Panc1 (cell line): ENCODE measurements around the gene IFRD1. TPM values are rescaled to one million over a fixed set of nuclear protein-coding genes. Genes with fewer than 3 reads are reported as not detected.
"Not testable (repeated sequence)": the region's sequence is repeated elsewhere in the genome, so short reads cannot be mapped to it uniquely, and the experiment has no call there.

Source experiments
- ATAC-seq: fragments of 200-7000 bp; cut with Tn5 transposase; 2 replicates; pipeline ENCODE4 v1.9.1; 2020; ENCODE audit warnings: mild to moderate bottlenecking, moderate library complexity
- BruUV-seq: library from RNA; stranded (reverse); fragments of 400-500 nt; replicated peaks from 2 replicates; lab custom pipeline; 2021; lab: Mats Ljungman, UMichigan
- CTCF ChIA-PET: fragments of 300-600 bp; sonication (Branson Sonifier 250); formaldehyde crosslinking; loops from one replicate; lab custom pipeline; 2022; ENCODE audit warnings: antibody characterized with exemption; lab: Charles Lee
- POLR2A ChIA-PET: fragments of 300-600 bp; sonication (Branson Sonifier 250); formaldehyde crosslinking; loops from one replicate; lab custom pipeline; 2022; ENCODE audit warnings: antibody characterized with exemption; lab: Charles Lee
- DNase-seq: peaks from one replicate; pipeline ENCODE4 v3.0.0-alpha.2; 2010; ENCODE audit warnings: low read depth, low spot score
- H3K27ac ChIP-seq: 2 replicates; pipeline ENCODE4 v1.5.1; 2011; ENCODE audit warnings: mild to moderate bottlenecking, low read length, inconsistent platforms
- H3K27me3 ChIP-seq: fragments of 200-500 bp; sonication (Bioruptor generic); 2 replicates; pipeline ENCODE4 v1.6.0; 2014; ENCODE audit warnings: low read length, inconsistent platforms; ENCODE audit not compliant: control insufficient read depth, insufficient read depth
- H3K36me3 ChIP-seq: fragments of 200-500 bp; sonication (Bioruptor generic); 2 replicates; pipeline ENCODE4 v1.5.1; 2014; ENCODE audit warnings: inconsistent platforms, mild to moderate bottlenecking, low read length, moderate library complexity; ENCODE audit not compliant: control insufficient read depth, insufficient read depth
- H3K4me1 ChIP-seq: 2 replicates; pipeline ENCODE4 v1.5.1; 2011; ENCODE audit warnings: inconsistent platforms, mild to moderate bottlenecking, low read length, moderate library complexity; ENCODE audit not compliant: control insufficient read depth, insufficient read depth
- H3K4me3 ChIP-seq, 2 experiments: 2 replicates each; pipeline ENCODE4 v1.5.1; 2011 to 2012; ENCODE audit warnings: low read depth in 2 of 2, low read length in 2 of 2, mild to moderate bottlenecking in 2 of 2, inconsistent platforms in 1 of 2, moderate library complexity in 1 of 2
- H3K9me3 ChIP-seq: fragments of 200-500 bp; sonication (Bioruptor generic); 2 replicates; pipeline ENCODE4 v1.5.1; 2014; ENCODE audit warnings: low read depth, mild to moderate bottlenecking, inconsistent platforms, low read length, moderate library complexity; ENCODE audit not compliant: control insufficient read depth, insufficient read depth
- POLR2AphosphoS5 ChIP-seq: IDR thresholded peaks from 2 replicates; pipeline ENCODE4 v1.6.1; 2012; ENCODE audit warnings: mild to moderate bottlenecking, low read depth, low read length, moderate library complexity
- SIN3A ChIP-seq: IDR thresholded peaks from 2 replicates; pipeline ENCODE4 v1.6.1; 2012; ENCODE audit warnings: low read depth, mild to moderate bottlenecking, low read length, moderate library complexity, borderline replicate concordance; ENCODE audit not compliant: insufficient read depth
- TCF7L2 ChIP-seq: IDR thresholded peaks from 2 replicates; pipeline ENCODE4 v1.6.1; 2011; ENCODE audit warnings: mild to moderate bottlenecking, low read depth, low read length, inconsistent platforms
- in situ Hi-C: cut with HindIII; loops from 2 replicates; pipeline ENCODE4 v1.10.0; 2016; ENCODE audit warnings: low sequenced_read_pairs, low pct_unique_long_range_greater_than_20kb
- intact Hi-C: fragments of 100-400 bp; cut with micrococcal nuclease; formaldehyde crosslinking; loops from one replicate; pipeline ENCODE4 v1.10.0; 2022; ENCODE audit not compliant: unreplicated experiment
- total RNA-seq: library from RNA; stranded (reverse); gene quantifications from one replicate; pipeline ENCODE4 v1.2.1, GENCODE V29; 2021; ENCODE audit not compliant: unreplicated experiment
- TF ChIP-seq, protein P1 (sequence below): fragments of 450-650 bp; IDR thresholded peaks from 2 replicates; pipeline ENCODE4 v1.5.1; 2017; ENCODE audit warnings: mild to moderate bottlenecking
- TF ChIP-seq, protein P2 (sequence below), 2 experiments: IDR thresholded peaks; 2 replicates each; pipeline ENCODE4 v1.6.1; 2011 to 2012; ENCODE audit warnings: low read depth in 2 of 2, control low read depth in 1 of 2, low read length in 1 of 2, mild to moderate bottlenecking in 1 of 2, moderate library complexity in 1 of 2; ENCODE audit not compliant: insufficient read depth in 1 of 2

The IFRD1 gene
- total RNA-seq, 1 experiment from 2014 or later = 54.3 TPM

DNA sequence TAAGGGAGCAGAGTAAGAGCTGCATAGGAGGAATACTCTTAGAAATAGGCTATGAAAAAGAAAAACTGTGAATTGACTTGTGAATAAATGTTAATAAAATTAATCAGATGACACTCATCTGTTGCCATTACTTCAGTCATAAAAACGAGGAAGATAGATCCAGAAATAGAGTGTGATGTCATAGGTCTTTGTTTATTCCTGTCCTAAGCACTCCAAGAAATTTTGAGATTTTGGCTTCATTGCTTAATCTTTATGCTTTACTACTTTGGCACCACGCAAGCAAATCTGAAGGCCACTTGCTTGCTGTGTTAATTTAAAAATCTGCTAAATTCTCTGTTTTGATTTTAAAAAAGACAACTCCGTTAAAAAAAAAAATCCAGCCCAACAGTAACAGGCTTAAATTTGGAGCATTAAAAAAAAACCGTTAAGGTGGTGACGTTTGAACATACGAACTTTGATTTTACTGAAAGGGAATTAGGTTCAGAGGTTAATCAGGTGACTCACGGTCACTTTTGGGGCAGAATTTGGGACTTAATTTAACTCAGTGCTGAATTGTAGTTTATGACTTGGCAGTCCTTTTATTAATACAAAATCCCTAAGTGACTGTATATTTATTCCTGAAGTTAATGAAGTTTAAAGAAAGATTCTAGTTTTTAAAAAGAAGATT is 3.4 kb downstream of the IFRD1 start:
- Histone ChIP-seq H3K9me3 (no peaks in the 10 kb centered on the region), H3K27me3 (no peaks in the 10 kb centered on the region), H3K27ac (peak overlapping the region; percentile 2; the same call in 1 of the 2 replicates), H3K36me3 (peaks cover 29% of the 10 kb centered on the region), H3K4me3 (peak overlapping the region in 1 of 2 experiments; percentile 4; a peak in 2 of 4 replicates), H3K4me1 (peaks cover 19% of the 10 kb centered on the region)
- ATAC-seq = no peak
- in situ Hi-C loops (no loop called here), intact Hi-C loops (no loop called here)
- POLR2A ChIA-PET = no interaction called here
- TF ChIP-seq, protein P1, sequence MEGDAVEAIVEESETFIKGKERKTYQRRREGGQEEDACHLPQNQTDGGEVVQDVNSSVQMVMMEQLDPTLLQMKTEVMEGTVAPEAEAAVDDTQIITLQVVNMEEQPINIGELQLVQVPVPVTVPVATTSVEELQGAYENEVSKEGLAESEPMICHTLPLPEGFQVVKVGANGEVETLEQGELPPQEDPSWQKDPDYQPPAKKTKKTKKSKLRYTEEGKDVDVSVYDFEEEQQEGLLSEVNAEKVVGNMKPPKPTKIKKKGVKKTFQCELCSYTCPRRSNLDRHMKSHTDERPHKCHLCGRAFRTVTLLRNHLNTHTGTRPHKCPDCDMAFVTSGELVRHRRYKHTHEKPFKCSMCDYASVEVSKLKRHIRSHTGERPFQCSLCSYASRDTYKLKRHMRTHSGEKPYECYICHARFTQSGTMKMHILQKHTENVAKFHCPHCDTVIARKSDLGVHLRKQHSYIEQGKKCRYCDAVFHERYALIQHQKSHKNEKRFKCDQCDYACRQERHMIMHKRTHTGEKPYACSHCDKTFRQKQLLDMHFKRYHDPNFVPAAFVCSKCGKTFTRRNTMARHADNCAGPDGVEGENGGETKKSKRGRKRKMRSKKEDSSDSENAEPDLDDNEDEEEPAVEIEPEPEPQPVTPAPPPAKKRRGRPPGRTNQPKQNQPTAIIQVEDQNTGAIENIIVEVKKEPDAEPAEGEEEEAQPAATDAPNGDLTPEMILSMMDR = no peak
- no peak for TF ChIP-seq POLR2AphosphoS5
- no peak for TF ChIP-seq SIN3A
- CTCF ChIA-PET = no interaction called here
- BruUV-seq = no TSS peak
- no peak for DNase-seq

- in situ Hi-C loops, H3K4me3 ChIP-seq, POLR2A ChIA-PET, CTCF ChIA-PET, DNase-seq, H3K27me3 ChIP-seq, H3K27ac ChIP-seq, H3K9me3 ChIP-seq, BruUV-seq, intact Hi-C loops, ATAC-seq: not testable (repeated sequence)
- Histone ChIP-seq H3K4me1 (peaks cover 18% of the 10 kb centered on the region), H3K36me3 (peaks cover 33% of the 10 kb centered on the region)
Observed at GRCh38 chr7:112454191-112454590, 3.9 kb downstream of the IFRD1 start.

DNA sequence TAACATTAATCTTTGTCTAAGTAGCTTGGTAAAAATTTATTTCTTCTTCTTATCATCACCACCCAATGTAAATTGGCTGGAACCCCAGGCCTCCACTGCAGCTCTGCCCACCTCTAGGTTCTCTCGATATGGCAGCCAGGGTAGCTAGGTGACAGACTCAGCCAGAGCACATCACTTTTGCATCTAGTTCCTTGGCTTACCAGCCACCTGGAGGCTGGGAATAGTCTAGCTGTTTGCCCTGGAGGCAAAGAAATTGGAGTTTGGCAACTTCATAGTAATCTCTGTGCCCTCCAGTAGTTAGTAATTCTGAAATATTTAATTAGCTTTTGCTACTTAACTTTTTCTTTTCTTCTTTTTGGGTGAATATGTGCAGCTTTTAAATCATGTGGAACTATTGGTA is 9.4 kb downstream of the IFRD1 start:
- CTCF ChIA-PET = no interaction called here
- in situ Hi-C loops = no loop called here

DNA sequence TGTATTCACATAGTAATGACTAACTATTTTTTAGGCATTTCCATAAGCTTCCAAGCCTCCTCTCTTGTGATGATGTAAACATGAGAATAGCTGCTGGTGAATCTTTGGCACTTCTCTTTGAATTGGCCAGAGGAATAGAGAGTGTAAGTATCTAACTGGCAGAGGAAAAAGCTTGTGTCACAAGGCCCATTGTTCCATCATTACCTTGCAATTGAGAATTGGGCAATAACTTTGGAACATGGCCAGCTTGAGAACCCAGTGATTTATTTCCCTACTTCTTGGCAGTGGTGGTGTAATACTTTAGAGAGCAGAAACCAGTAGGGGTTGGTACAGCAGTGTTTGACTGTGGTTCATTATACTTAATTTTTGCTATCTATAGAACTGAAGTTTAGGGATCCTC is 12.0 kb downstream of the IFRD1 start:
- in situ Hi-C loops (no loop called here), intact Hi-C loops (no loop called here)
- POLR2A ChIA-PET = interaction anchor here (1.1 kb wide), 1 partner anchor 10 kb away, joined by 3 read pairs; no protein-coding TSS in a partner anchor
- Histone ChIP-seq H3K36me3 (peaks cover 80% of the 10 kb centered on the region), H3K27ac (no peak overlapping the region), H3K4me1 (no peaks in the 10 kb centered on the region), H3K9me3 (no peaks in the 10 kb centered on the region), H3K27me3 (no peaks in the 10 kb centered on the region), H3K4me3 (no peak overlapping the region)
- CTCF ChIA-PET = no interaction called here
- TF ChIP-seq, protein P2, sequence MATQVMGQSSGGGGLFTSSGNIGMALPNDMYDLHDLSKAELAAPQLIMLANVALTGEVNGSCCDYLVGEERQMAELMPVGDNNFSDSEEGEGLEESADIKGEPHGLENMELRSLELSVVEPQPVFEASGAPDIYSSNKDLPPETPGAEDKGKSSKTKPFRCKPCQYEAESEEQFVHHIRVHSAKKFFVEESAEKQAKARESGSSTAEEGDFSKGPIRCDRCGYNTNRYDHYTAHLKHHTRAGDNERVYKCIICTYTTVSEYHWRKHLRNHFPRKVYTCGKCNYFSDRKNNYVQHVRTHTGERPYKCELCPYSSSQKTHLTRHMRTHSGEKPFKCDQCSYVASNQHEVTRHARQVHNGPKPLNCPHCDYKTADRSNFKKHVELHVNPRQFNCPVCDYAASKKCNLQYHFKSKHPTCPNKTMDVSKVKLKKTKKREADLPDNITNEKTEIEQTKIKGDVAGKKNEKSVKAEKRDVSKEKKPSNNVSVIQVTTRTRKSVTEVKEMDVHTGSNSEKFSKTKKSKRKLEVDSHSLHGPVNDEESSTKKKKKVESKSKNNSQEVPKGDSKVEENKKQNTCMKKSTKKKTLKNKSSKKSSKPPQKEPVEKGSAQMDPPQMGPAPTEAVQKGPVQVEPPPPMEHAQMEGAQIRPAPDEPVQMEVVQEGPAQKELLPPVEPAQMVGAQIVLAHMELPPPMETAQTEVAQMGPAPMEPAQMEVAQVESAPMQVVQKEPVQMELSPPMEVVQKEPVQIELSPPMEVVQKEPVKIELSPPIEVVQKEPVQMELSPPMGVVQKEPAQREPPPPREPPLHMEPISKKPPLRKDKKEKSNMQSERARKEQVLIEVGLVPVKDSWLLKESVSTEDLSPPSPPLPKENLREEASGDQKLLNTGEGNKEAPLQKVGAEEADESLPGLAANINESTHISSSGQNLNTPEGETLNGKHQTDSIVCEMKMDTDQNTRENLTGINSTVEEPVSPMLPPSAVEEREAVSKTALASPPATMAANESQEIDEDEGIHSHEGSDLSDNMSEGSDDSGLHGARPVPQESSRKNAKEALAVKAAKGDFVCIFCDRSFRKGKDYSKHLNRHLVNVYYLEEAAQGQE (IDR thresholded peaks at IDR 0.05; ENCODE audit: insufficient read depth in 1 of 2, low read depth in 2 of 2, low read length in 1 of 2) = no peak
- no peak for TF ChIP-seq SIN3A
- TF ChIP-seq, protein P1 = no peak
- TF ChIP-seq POLR2AphosphoS5 = no peak
- TF ChIP-seq TCF7L2 = no peak
- ATAC-seq (no peak), DNase-seq (no peak)
- no TSS peak for BruUV-seq

More for the DNA sequence above, 9.4 kb downstream of the IFRD1 start:
- H3K27me3 ChIP-seq = no peaks in the 10 kb centered on the region
- no peak overlapping the region for H3K4me3 ChIP-seq
- DNase-seq (no peak), ATAC-seq (no peak)
- no peaks in the 10 kb centered on the region for H3K9me3 ChIP-seq
- POLR2A ChIA-PET = no interaction called here
- no peak overlapping the region for H3K27ac ChIP-seq
- peaks cover 75% of the 10 kb centered on the region for H3K36me3 ChIP-seq
- BruUV-seq = no TSS peak
- intact Hi-C loops = no loop called here
- H3K4me1 ChIP-seq = no peaks in the 10 kb centered on the region
- TF ChIP-seq POLR2AphosphoS5 = no peak
